ENCODE measurements around the gene FHAD1.

- TF ChIP-seq MAX (IDR thresholded peaks at IDR 0.05; ENCODE audit: low read depth, low read length) (no peak), CTCF (IDR thresholded peaks at IDR 0.05; ENCODE audit: low read depth, low read length) (no peak), POLR2A (IDR thresholded peaks at IDR 0.05; ENCODE audit: extremely low read depth, insufficient read length) (no peak), MYC (IDR thresholded peaks at IDR 0.05; ENCODE audit: low read depth, low read length) (no peak)
Measured at GRCh38 chr1:15357612-15358207, 110.7 kb downstream of the FHAD1 start.
